K562 (cell line): ENCODE results near the gene SLC16A5. TPM values are rescaled to one million over a fixed set of nuclear protein-coding genes. Genes with fewer than 3 reads are reported as not detected.
A peak's percentile ranks its signal among the peaks of the same experiment; 100 is the strongest.

Experiments used
- ATAC-seq: fragments of 200-7000 bp; cut with Tn5 transposase; 3 replicates; pipeline ENCODE4 v1.9.1; 2020; ENCODE audit warnings: moderate library complexity
- BruUV-seq: library from RNA; stranded (reverse); fragments of 400-500 nt; replicated peaks from 2 replicates; lab custom pipeline; 2021; lab: Mats Ljungman, UMichigan
- CTCF ChIA-PET: fragments of 300-600 bp; formaldehyde crosslinking; extraction: SDS; loops from one replicate; lab custom pipeline; 2021; ENCODE audit warnings: low intra/inter-chr PET ratio; lab: Yijun Ruan, JAX
- POLR2A ChIA-PET: fragments of 300-600, 350-650 bp; sonication (Branson Sonifier 250); formaldehyde crosslinking; extraction: SDS; loops from one replicate; lab custom pipeline; 2021; ENCODE audit warnings: antibody characterized with exemption, inconsistent platforms; lab: Yijun Ruan, JAX
- DNase-seq, 4 experiments: peaks; one replicate each; pipeline versions ENCODE4 v3.0.0 to v3.0.0-alpha.2; 2011 to 2018; ENCODE audit warnings: low spot score in 3 of 4, mixed read lengths in 3 of 4; ENCODE audit errors: extremely low read depth in 1 of 4
- FAIRE-seq: peaks from 2 replicates; lab custom pipeline; 2011; peaks lifted over from hg19 to GRCh38; lab: Jason Lieb, UNC
- H2AFZ ChIP-seq: 2 replicates; pipeline ENCODE4 v1.6.0; 2011; ENCODE audit warnings: low read depth, low read length, control low read depth, inconsistent platforms
- H3K27ac ChIP-seq: fragments of 200-600 bp; 3 replicates; pipeline ENCODE4 v1.8.0; 2011; ENCODE audit warnings: low read depth, mild to moderate bottlenecking, control low read depth, inconsistent platforms, low read length, moderate library complexity, mixed read lengths; ENCODE audit errors: extremely low read depth
- H3K27me3 ChIP-seq, 2 experiments: fragments of 300-600 bp in 1 of 2; 2 replicates in 1 of 2; 3 replicates in 1 of 2; pipeline versions ENCODE4 v1.6.0 to v1.8.0; 2011; ENCODE audit warnings: inconsistent platforms in 2 of 2, low read length in 2 of 2, mild to moderate bottlenecking in 1 of 2, mixed read lengths in 1 of 2, moderate library complexity in 1 of 2; ENCODE audit not compliant: control insufficient read depth in 2 of 2, insufficient read depth in 2 of 2
- H3K36me3 ChIP-seq: fragments of 300-600 bp; 3 replicates; pipeline ENCODE4 v1.8.0; 2011; ENCODE audit warnings: mild to moderate bottlenecking, low read length, inconsistent platforms; ENCODE audit not compliant: control insufficient read depth, insufficient read depth
- H3K4me1 ChIP-seq, 2 experiments: fragments of 200-600 bp in 1 of 2; replicated peaks in 1 of 2; 2 replicates in 1 of 2; 3 replicates in 1 of 2; pipeline versions ENCODE4 v1.5.1 to v1.8.0; 2011; ENCODE audit warnings: inconsistent platforms in 2 of 2, low read length in 2 of 2, mild to moderate bottlenecking in 1 of 2, mixed read lengths in 1 of 2, moderate library complexity in 1 of 2; ENCODE audit not compliant: control insufficient read depth in 2 of 2, insufficient read depth in 2 of 2
- H3K4me2 ChIP-seq: 2 replicates; pipeline ENCODE4 v1.6.1; 2011; ENCODE audit warnings: low read length, control low read depth, inconsistent platforms, mixed read lengths; ENCODE audit not compliant: insufficient read depth
- H3K4me3 ChIP-seq: fragments of 200-600 bp; sonication (generic), shearing (Covaris generic); 2 replicates; pipeline ENCODE4 v1.5.1; 2016; ENCODE audit warnings: control low read depth, inconsistent platforms
- H3K79me2 ChIP-seq: fragments of 200-600 bp; 3 replicates; pipeline ENCODE4 v1.8.0; 2011; ENCODE audit warnings: low read length, inconsistent platforms; ENCODE audit not compliant: control insufficient read depth, insufficient read depth
- H3K9ac ChIP-seq, 2 experiments: 2 replicates each; pipeline versions ENCODE4 v1.6.0 to v1.6.1; 2011; ENCODE audit warnings: low read depth in 2 of 2, low read length in 2 of 2, control low read depth in 1 of 2, inconsistent platforms in 1 of 2, mild to moderate bottlenecking in 1 of 2, mixed read lengths in 1 of 2; ENCODE audit not compliant: insufficient read depth in 1 of 2
- H3K9me1 ChIP-seq: one replicate; pipeline ENCODE4 v1.6.0; 2011; ENCODE audit warnings: inconsistent platforms, mild to moderate bottlenecking, low read length, moderate library complexity; ENCODE audit not compliant: control insufficient read depth, insufficient read depth
- H3K9me3 ChIP-seq: replicated peaks from 2 replicates; pipeline ENCODE4 v1.5.1; 2011; ENCODE audit warnings: low read depth, low read length, inconsistent platforms; ENCODE audit not compliant: control insufficient read depth, insufficient read depth
- H4K20me1 ChIP-seq: replicated peaks from 2 replicates; pipeline ENCODE4 v1.6.1; 2011; ENCODE audit warnings: low read length, inconsistent platforms, mixed read lengths; ENCODE audit not compliant: control insufficient read depth, insufficient read depth
- HEY1 ChIP-seq: fragments of 250-450 bp; sonication (Bioruptor Pico); IDR thresholded peaks from 2 replicates; pipeline ENCODE4 v1.5.0; 2020; ENCODE audit warnings: mild to moderate bottlenecking, moderate library complexity, borderline replicate concordance
- HNRNPK ChIP-seq: fragments of 200-400 bp; formaldehyde crosslinking; IDR thresholded peaks from one replicate; pipeline ENCODE4 v1.6.1; 2018; ENCODE audit warnings: mild to moderate bottlenecking, low read depth, low read length; ENCODE audit not compliant: poor library complexity, severe bottlenecking
- KLF16 ChIP-seq: IDR thresholded peaks from 2 replicates; pipeline ENCODE4 v1.6.1; 2016; ENCODE audit warnings: antibody characterized with exemption
- MXI1 ChIP-seq: IDR thresholded peaks from 2 replicates; pipeline ENCODE4 v1.6.1; 2011; ENCODE audit warnings: low read depth, mild to moderate bottlenecking, improper control_type of control experiment, low read length
- POLR2B ChIP-seq: fragments of 450-650 bp; IDR thresholded peaks from 2 replicates; pipeline ENCODE4 v1.6.1; 2018; ENCODE audit warnings: low read depth; ENCODE audit not compliant: partially characterized antibody
- POLR2G ChIP-seq: fragments of 200-400 bp; formaldehyde crosslinking; IDR thresholded peaks from 2 replicates; pipeline ENCODE4 v1.6.1; 2017; ENCODE audit warnings: low read depth, mild to moderate bottlenecking, antibody characterized with exemption, low read length, moderate library complexity
- SIN3B ChIP-seq: fragments of 450-650 bp; IDR thresholded peaks from 2 replicates; pipeline ENCODE4 v1.6.1; 2017; ENCODE audit warnings: low read depth, mild to moderate bottlenecking, moderate library complexity
- TEAD4 ChIP-seq, 2 experiments: sonication (generic) in 1 of 2; formaldehyde crosslinking in 1 of 2; IDR thresholded peaks; 2 replicates each; pipeline versions ENCODE4 v1.6.1 to v1.8.0; 2012 to 2022; ENCODE audit warnings: borderline replicate concordance in 1 of 2, inconsistent platforms in 1 of 2, low read length in 1 of 2, mild to moderate bottlenecking in 1 of 2, missing genetic modification reagents in 1 of 2
- USF1 ChIP-seq: sonication (generic); formaldehyde crosslinking; IDR thresholded peaks from 2 replicates; pipeline ENCODE4 v1.9.0; 2022; ENCODE audit warnings: mild to moderate bottlenecking, missing genetic modification reagents
- VEZF1 ChIP-seq: fragments of 200-800 bp; sonication (Bioruptor generic); IDR thresholded peaks from 2 replicates; pipeline ENCODE4 v1.6.1; 2017; ENCODE audit warnings: missing genetic modification characterization, missing compliant biosample characterization
- ZNF57 ChIP-seq: fragments of 450-650 bp; formaldehyde crosslinking; IDR thresholded peaks from 2 replicates; pipeline ENCODE4 v1.4.0; 2020; ENCODE audit warnings: mild to moderate bottlenecking, moderate library complexity
- ZNF586 ChIP-seq: fragments of 450-650 bp; formaldehyde crosslinking; conservative IDR thresholded peaks from 2 replicates; pipeline ENCODE4 v1.4.0; 2020; ENCODE audit warnings: mild to moderate bottlenecking, moderate library complexity
- WGBS: fragments of 100-300 bp; shearing (Covaris generic); methylation state at CpG from one replicate; pipeline ENCODE4 v1.1.6; 2016; ENCODE audit warnings: low coverage, mixed read lengths; ENCODE audit not compliant: insufficient coverage; ENCODE audit errors: missing lambda C conversion rate; 5-methylcytosine and 5-hydroxymethylcytosine counted together
- in situ Hi-C: fragments of 300-500 bp; cut with MboI; formaldehyde crosslinking; loops from 4 replicates; pipeline ENCODE4 v1.15.0; 2018; ENCODE audit warnings: inconsistent platforms, mixed read lengths
- intact Hi-C: fragments of 100-400 bp; cut with micrococcal nuclease; formaldehyde crosslinking; loops from 2 replicates; pipeline ENCODE4 v1.14.2; 2022
- polyA plus RNA-seq, 8 experiments: library from polyadenylated mRNA; depleted of rRNA in 4 of 8; stranded (reverse) in 5 of 8; unstranded in 3 of 8; fragments of >200 nt; fragmentation: Nextera tagmentation in 2 of 8; fragmentation: Illumina TruSeq in 1 of 8; extraction: Ambion mirVana in 2 of 8; extraction: Trizol in 1 of 8; gene quantifications; 2 replicates each; pipeline versions ENCODE4 v1.2.1 to v1.2.3, GENCODE V29; 2011 to 2014; ENCODE audit warnings: inconsistent platforms in 1 of 8, missing spikeins in 1 of 8
- total RNA-seq, 7 experiments: library from RNA; depleted of rRNA in 6 of 7; stranded (reverse); fragments of >200 nt in 6 of 7; fragmentation: Illumina TruSeq in 2 of 7; extraction: Trizol in 2 of 7; gene quantifications; 2 replicates each; pipeline versions ENCODE4 v1.2.1 to v1.2.3, GENCODE V29; 2011 to 2021; ENCODE audit warnings: low replicate concordance in 1 of 7

Gene SLC16A5
- total and polyA plus RNA-seq, 9 of the 15 experiments (the other 6 are each of a cell fraction or from before 2014, with no cell fraction given), result 0.06 to 2.6 (median 0.91) TPM

GRCh38 chr17:75142236-75142971, 54.6 kb downstream of the SLC16A5 start:
- no peak overlapping the region for H2AFZ ChIP-seq
- H3K9me3 ChIP-seq, result no peaks in the 10 kb centered on the region
- H3K36me3 ChIP-seq, result peaks cover 95% of the 10 kb centered on the region
- TF ChIP-seq HEY1, result no peak
- no peak for TF ChIP-seq MXI1
- TF ChIP-seq ZNF586, result no peak
- TF ChIP-seq USF1, result no peak
- no peak for TF ChIP-seq KLF16
- TF ChIP-seq HNRNPK, result peak; percentile 78
- peak; percentile 6; the same call in 1 of the 2 replicates for TF ChIP-seq POLR2G
- peak; percentile 46 for TF ChIP-seq VEZF1 (CRISPR knock-in tag)
- peak; percentile 22 for TF ChIP-seq POLR2B
- no peak for TF ChIP-seq SIN3B
- TF ChIP-seq TEAD4 (IDR thresholded peaks at IDR 0.05; ENCODE audit: low read length), result no peak
- TF ChIP-seq TEAD4 (CRISPR knock-in tag; IDR thresholded peaks at IDR 0.05; ENCODE audit: borderline replicate concordance), result no peak
- no peak for TF ChIP-seq ZNF57
- H3K9ac ChIP-seq, result no peak overlapping the region
- intact Hi-C loops (no loop called here), in situ Hi-C loops (no loop called here)
- H3K4me3 ChIP-seq, result no peak overlapping the region
- H4K20me1 ChIP-seq, result no peaks in the 10 kb centered on the region
- CTCF ChIA-PET, result no interaction called here
- no TSS peak for BruUV-seq
- H3K4me1 ChIP-seq, result no peaks in the 10 kb centered on the region
- DNase-seq, result no peak
- no peak for FAIRE-seq
- no peak overlapping the region for H3K4me2 ChIP-seq
- POLR2A ChIA-PET, result interaction anchor here (0.6 to 7.3 kb wide), 10 partner anchors 8 to 250 kb away, joined by 3 to 51 read pairs (median 3); partner anchors contain the start of genes JPT1 and NT5C
- no peak for ATAC-seq
- WGBS, result 84% methylated on average over 11 of the region's 13 CpGs
- no peaks in the 10 kb centered on the region for H3K9me1 ChIP-seq
- peaks cover 10% of the 10 kb centered on the region; the same call in 2 of the 3 replicates for H3K79me2 ChIP-seq
- no peak overlapping the region for H3K27ac ChIP-seq
- H3K27me3 ChIP-seq, result no peaks in the 10 kb centered on the region
